DMS114 treated with DMSO at 0.1 percent for 48 hours (cell line): ENCODE results near the gene DPP9.
"Not testable (repeated sequence)": the region's sequence is repeated elsewhere in the genome, so short reads cannot be mapped to it uniquely, and the experiment has no call there.

Experiments
- DNase-seq: peaks from one replicate; lab custom pipeline; 2025; ENCODE audit not compliant: unreplicated experiment; lab: John Stamatoyannopoulos, UW

Gene DPP9

DNA sequence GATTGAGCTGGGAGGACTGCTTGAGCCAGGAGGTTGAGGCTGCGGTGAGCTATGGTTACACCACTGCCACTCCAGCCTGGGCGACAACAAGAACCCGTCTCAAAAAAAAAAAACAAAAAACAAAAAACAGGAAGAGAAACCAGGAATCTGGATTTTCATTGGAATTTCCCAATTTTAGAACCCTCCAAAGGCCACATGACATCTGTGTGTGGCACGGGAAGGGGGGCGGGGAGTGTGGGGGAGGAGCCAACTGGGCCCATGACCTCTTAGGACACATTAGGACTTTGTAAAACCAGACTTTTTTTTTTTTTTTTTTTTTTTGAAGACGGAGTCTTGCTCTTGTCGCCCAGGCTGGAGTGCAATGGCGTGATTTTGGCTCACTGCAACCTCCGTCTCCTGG, 32.3 kb downstream of the DPP9 start:
- DNase-seq: no peak

DNA sequence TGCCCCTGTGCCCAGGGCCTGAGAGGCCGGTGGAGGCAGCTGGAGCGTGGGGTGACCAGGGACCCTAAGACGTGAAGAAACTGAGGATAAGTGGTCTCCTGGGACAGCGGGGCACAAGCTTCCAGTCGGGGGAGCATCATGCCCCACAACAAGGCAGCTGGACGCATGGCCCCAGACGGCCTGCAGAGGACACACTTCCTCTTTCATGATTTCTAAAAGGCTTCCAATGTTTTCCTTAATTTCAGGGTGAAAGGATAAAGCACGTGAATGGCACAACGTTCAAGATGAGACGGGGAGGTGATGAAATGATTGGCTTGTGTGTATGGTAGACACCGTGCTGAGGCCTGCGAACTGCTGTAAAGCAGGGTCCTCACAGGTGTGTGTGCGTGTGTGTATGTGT, 33.3 kb downstream of the DPP9 start:
- no peak for DNase-seq

DNA sequence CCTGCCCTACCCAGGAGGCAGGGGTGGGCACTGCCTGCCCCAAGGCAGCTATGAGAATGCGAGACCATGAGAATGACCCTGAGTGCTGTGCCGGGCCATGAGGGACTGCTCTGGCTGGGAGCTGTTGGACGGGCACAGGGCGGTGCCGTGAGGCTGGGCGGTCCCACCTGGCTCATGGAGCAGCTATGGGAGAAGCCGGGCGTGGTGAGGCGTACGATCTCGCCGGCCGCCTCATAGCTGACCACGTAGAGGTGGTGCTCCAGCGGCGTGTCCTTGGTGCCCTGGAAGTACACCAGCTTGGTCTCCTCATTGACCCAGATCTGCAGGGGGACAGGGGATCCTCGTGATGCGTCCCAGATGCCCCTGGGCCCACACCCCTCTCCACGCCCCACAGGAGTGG, 34.2 kb downstream of the DPP9 start:
- DNase-seq: no peak

DNA sequence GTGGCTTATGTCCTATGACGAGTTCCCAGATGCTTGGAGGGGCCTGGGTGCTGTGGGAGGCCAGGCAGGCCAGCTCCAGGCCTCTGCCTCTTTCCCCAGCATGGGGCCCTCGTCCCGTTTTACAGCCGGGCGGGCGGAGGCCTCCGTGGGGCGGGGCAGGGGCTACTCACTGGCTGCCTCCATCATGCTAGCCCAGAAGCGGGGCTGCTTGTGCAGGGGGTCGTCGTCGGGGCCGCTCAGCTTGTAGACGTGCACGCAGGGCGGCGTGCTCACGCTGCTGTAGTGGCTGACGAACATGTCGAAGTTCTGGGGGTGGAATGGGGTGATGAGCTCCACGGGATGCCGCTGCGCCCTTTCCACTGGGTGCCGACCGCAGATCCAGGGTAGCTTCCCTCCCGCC, 35.1 kb downstream of the DPP9 start:
- DNase-seq: no peak

DNA sequence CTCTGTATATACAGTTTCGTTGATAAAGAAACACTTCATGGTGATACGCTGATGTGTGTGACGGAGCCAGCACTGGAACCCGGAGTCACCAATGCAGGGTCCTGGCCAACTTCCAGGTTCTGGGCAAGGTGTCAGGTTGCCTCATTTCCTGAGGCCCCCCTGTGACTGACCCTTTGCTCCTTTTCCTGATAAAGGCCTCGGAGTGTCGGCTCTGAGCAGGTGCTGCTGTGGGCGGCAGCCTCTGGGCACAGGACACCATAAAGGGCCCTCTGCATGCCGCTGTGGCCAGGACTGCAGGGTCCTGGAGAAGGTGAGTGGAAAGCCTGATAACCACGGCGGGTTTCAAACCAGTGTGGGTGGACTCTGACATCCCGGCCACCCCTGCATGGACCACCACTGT, 36.2 kb downstream of the DPP9 start:
- no peak for DNase-seq

DNA sequence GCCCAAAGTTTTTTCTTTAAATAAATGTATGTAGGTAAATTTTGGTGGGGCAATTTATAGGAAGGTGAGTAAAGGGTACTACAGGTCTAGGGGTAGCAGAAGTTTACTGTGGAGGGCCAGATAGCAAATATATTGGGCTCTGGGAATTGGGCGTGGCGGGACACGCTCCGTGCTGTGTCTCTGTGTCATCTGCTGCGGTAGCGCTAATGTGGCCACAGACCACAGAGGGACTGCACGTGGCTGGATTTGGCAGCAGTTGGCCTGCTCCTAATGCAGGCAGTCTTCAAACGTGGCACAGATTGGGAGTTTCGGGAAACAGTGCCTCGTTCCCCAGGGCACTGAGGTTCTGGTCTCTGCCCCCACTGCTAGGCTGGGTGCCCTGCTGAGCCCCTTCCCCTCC, 36.9 kb downstream of the DPP9 start:
- DNase-seq: no peak

DNA sequence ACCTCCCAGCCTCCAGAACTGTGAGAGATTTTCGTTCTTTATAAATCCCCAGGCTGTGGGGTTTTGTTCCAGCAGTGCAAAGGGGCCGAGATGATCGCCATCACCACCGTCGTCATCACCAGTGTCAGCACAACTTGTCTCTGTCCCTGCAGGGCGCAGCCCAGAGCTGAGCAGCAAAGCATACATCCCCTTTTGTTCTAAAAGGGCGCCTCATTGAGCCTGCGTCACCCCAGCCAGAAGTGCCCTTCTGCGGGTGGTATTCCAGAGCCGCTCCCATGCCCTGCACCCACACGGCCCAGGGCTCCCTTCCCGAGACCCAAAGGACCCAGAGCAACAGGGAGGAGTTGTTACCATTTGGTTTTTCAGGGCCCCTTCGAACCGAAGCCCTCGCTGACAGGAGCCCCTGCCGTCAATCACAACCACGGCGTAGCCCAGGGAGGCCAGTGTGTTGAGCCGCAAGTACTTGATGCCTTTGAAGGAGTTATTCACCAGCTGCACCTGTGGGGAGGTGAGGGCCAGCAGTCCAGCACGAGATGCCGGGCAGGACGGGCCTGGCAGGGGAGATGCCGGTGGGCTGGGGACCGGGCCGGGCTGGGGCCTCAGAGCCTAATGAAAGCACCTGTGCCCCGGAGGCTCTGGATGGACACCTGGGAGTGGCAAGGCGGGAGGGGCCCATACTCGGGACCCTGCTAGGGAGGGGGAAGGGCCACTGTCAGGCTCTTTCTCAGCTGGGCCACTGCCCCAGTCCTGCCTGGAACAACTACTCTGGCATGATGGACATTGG, 39.1 kb downstream of the DPP9 start:
- no peak for DNase-seq

DNA sequence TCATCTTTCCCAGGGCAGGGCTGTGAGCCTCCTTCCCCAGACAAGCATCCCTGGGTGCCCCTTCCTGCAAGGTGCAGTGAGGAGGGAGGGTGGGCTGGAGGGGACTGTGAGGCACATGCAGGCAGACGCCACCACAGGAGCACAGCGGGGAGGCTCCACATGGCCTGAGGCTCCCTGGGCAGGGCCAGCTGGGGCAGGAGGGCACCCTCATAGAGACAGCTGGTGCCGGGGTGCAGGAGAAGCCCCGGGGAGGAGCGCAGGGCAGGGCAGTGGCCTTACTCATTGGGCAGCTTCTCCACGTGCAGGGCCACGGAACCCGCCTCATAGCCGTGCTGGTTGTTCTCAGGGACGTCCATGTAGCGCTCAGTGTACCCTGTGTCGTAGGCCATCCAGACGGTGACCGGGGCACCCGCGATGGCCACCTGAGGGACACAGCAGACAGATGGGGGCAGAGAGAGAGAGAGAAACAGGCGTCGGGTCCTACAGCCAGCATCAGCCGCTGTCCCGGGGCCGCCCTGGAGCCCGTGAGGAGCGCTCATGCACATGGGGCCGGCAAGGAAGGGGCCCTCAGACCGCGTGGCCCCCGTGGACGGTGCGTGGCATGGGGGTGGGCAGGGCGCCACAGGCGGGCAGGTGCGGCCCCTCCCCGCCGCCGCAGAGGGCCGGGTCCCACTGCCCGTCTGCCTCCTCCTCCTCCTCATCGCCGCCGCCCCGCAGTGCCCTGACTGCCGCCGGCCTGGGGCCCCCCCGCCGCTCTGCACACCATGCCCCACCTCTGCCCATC, 41.0 kb downstream of the DPP9 start:
- no peak for DNase-seq

DNA sequence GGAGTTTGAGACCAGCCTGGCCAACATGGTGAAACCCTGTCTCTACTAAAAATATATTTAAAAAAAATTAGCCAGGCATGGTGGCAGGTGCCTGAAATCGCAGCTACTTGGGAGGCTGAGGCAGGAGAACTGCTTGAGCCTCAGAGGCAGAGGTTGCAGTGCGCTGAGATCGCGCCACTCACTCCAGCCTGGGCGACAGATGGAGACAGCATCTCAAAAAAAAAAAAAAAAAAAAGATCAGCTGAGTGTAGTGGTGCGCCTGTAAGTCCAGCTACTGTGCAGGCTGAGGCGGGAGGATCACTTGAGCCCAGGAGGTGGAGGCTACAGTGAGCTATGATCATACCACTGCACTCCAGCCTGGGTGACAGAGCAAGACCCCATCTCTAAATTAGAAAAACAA, 43.6 kb downstream of the DPP9 start:
- not testable (repeated sequence) for DNase-seq

DNA sequence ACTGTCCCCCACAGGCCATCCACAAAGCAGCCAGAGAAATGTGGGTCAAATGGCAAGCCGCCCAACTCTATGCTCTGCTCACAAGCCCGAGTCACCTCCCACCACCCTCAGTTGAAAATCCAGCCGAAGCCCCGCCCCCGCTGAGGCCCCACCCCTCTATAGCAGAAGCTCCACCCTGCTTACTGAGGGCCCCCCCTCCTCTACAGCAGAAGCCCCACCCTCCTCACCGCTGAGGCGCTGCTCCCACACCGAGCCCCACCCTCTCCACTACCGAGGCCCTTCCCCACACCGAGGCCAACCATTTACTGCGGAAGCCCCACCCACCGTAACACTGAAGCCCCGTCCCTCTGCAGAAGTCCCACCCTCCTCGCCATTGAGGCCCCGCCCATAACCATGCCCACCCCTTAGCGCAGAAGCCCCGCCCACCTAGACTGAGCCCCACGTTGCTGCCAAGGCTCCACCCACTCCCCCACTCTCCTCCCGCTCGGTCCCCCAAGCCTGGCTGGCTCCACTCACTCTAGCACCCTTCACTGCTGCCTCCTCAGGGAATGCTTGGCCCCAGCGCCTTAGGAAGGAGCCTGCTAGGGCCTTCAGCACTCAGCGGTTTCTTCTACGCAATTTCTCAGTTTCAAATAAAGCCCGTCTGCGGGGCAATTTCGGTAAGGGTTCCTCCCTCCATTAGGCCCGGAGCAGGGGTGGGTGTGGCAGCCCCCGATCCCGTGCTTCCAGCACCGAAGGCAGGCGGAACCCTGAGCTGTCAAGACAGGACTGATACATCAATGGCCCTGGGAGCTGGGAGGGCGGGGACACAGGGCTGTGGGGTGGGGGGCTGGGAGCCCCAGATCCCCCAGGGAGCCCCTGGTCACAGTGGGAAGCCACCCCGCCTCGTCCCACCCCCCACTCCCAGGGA, 44.5 kb downstream of the DPP9 start:
- no peak for DNase-seq

DNA sequence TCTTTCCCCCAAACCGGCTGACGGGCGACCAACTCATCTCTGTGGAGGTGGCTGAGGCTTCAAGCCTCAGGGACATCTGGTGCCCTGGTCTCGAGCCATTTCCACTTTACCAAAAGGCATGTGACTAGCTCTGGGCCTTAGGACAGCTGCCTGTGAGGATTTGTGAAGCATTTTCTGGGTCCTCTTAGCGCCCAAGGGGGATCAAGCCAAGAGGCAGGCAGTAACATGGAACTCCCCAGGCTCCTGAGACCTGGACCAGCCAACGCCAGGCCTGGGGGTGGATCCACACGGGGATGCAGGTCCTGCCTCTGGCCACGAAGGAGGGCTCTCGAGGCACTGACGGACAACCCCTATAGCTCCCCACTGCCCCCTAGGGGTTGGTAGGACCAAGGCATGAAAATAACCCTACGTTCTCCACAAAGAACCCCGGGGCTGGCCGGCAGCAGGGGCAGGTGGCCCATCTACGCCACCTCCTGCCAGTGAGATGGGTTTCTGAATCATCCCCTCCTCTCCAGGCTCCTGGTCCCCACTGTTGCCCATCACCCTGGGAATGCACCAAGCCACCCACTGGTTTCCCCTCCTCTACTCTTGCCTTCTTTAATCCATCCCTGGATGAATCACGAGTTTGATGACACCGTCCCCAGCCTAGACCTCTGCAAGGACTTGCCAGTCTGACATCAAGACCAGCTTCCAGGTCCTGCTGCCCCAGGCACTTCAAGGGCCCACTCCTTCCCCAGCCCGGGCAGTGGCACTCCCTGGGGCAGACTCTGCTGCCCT, 46.5 kb downstream of the DPP9 start:
- DNase-seq: no peak

DNA sequence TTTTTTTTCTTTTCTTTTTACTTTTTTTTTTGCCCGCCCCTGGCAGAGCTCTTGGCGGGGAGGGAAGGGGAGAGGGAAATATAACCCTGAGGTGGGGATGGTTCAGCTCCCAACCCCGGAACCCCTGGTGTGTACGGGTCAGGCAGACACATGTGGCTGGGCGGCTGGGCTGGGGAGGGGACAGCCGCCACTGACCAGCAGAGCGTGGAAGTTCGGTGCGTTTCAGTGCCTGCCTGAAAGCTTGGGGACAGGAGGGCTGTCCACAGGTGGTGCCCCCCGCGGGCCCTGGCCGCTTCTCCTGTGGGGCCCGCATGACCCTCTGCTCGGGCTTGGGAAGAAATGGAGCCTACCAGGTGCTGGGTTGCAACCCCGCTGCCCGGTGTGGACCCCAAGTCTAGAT, 48.3 kb downstream of the DPP9 start:
- no peak for DNase-seq

DNA sequence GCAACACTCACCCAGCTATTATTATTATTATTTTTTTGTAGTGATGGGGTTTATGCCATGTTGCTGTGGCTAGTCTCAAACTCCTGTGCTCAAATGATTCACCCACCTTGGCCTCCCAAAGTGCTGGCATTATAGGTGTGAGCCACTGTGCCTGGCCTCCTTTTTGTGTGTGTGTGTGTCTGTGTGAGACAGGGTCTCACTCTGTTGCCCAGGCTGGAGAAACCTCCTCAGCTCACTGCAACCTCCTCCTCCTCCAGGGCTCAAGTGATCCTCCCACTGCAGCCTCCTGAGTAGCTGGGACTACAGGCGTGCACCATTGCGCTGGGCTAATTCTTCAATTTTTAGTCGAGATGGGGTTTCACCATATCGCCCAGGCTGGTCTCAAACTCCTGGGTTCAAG, 49.9 kb downstream of the DPP9 start:
- no peak for DNase-seq

DNA sequence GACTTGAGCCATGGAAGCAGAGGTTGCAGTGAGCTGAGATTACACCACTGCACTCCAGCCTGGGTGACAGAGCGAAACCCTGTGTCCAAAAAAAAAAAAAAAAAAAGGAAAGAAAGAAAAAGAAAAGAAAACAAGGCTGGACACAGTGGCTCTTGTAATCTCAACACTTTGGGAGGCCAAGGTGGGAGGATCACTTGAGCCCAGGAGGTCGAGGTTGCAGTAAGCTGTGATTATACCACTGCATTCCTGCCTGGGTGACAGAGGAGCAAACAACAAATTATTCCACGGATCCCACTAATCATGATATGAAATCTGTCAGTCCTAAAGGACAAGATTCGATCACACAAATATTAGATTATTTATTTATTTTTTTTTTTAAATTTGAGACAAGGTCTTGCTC, 50.4 kb downstream of the DPP9 start:
- DNase-seq: no peak

DNA sequence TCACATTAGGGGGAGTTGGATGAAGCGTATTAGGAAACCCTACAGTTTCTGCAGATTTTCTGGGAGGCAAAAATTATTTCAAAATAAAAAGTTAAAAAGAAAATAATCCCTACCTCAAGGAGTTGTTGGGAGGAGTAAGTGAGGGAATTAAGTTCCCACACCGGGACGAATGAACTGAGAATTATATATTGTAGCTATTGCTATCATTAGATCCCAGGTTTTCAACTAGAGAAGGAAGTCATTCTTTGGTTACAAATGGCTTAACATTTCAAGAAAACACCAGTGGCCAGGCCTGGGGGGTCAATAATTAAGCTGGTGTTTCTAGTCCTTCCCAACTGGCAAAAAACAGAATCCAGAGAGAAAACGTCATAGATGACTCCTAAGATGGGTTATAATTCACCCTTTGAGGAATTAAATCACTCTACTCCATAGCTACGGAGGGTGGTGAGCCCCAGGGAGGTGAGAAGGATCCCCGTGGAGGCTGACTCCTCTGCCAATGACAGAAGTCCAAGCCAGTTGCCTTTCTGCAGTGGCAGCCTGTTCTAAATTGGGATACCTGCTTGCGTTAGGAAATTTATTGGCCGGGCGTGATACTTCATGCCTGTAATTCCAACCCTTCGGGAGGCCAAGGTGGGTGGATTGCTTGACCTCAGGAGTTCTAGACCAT, 52.3 kb downstream of the DPP9 start:
- DNase-seq: no peak

DNA sequence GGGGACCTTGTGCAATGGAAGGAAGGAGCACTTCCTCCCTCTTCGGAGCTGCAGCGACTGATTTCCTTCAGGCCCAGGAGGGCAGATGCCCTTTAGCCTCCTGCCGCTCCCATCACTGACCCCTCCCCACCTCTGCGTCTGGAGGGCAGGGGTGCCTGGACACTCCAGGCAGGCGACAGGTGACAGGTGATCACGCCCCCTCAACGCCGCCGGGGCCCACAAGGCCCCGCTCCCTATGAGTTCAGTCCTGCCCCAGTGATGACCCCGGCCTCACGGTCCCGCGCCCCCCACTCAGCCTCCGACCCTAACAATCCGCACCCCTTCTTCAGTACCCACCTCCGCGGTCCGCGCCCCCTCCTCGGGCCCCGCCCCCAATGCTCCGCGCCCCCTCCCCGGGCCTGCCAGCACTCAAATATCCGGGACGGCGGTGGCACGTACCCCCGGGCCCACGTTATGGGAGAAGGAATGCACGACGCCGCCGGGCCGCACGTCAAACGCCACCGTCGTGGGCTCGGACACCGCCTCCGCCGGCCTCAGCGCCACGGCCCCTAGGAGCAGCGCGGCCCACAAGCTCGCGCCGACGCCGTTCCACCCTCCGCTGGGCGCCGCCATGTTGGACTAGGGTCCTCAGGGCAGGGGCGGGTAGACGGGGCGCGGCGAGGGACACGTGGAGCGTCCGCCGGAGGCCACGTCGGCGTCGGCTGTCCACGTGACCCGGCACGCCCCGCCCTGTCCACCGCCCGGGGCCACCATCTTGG, 53.7 kb downstream of the DPP9 start, which contains the start of gene MYDGF:
Gene MYDGF, minus strand, starts transcription at position 620 of the 758 bp plus-strand sequence. Its CDS starts 8 bp downstream, at position 612.
- DNase-seq: peak; percentile 30

DNA sequence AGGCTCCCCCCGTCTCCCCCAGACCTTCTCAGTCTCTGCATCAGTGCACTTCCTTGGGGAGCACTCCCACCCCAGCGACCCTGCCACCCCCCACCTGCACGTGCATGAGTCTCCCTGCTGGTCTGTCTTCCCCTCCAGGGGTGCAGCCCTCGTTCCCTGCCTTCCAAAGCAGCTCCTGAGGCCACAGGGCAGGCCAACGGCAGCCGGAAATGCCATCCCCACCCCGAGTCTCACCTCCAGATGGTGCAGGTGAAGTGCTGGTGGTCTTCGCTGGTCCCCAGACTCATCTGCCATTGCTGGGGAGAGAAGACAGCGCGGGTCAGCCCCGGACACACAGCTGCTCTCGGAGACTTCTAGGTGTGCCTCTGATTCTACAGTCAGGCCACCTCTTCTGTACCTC, 59.0 kb downstream of the DPP9 start:
- DNase-seq: no peak

DNA sequence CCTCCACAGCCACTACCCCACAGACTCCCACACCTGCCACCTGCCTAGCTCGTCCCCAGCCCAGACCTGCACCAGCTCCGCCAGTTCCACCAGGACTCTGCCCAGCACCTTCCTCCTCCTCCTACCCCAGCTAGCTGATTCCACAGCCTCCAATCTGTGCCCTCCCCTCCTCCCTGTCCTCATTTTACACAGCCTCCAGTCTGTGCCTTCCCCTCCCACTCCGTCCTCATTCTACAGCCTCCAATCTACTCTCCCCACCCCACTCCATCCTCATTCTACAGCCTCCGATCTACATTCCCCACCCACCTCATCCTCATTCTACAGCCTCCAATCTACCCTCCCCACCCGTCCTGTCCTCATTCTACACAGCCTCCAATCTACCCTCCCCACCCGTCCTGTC, 60.8 kb downstream of the DPP9 start:
- DNase-seq: no peak

DNA sequence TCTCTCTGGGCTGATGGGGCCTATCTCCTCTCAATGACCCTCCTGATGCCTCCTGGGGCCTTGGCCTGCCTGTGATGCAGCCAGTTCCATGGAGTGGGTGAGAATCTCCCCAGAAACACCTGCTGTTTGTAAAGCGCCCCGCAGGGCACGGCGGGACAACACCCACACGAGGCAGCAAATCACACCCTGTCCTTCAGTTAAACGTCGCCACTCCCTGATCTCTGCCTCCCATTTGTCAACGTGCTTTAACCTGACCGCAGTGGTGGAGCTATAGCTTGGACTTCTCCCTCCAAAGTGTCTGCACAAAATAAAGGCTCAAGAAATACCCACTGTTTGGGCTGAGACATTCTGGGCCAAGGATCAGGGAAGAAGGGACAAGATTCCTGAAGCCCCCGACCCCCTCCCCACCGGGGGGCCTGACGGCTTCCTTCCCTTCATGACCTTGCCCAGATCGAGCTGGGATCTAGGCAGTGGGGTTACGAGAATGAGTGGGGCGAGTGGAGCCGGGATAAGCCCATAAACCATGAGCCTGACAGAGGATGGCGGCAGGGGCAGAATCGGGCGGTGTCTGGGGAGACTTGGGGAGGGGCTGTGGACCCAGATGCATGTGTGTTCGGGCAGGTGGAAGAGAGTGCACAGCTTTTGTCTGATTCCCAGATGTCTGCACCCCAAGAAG, 61.5 kb downstream of the DPP9 start:
- DNase-seq: no peak
